Measurements from ENCODE around the gene DNAJA1.

GRCh38 chr9:33017283-33018041 is 7.6 kb upstream of the DNAJA1 start:
- TF ChIP-seq SMAD4 (CRISPR knock-in tag; IDR thresholded peaks at IDR 0.05) (no peak), TP53 (CRISPR knock-in tag; IDR thresholded peaks at IDR 0.05) (no peak), CTCF (IDR thresholded peaks at IDR 0.05) (no peak), ATF1 (CRISPR knock-in tag; IDR thresholded peaks at IDR 0.05) (no peak)

Measured in WTC11 (cell line).